Measurements from ENCODE around the gene ANKS1A. TPM values are rescaled to one million over a fixed set of nuclear protein-coding genes. Genes with fewer than 3 reads are reported as not detected.

ANKS1A gene
- total and polyA plus RNA-seq, 2 experiments from 2014 or later: 3.2 to 4.4 TPM

- TF ChIP-seq EZH2phosphoT487 (IDR thresholded peaks at IDR 0.05; ENCODE audit: insufficient read depth, low read depth) (no peak), EZH2 (IDR thresholded peaks at IDR 0.05; ENCODE audit: insufficient read depth, poor library complexity, severe bottlenecking) (no peak)
- WGBS, 2 experiments (ENCODE audit: low coverage in 1 of 2, low lambda C conversion rate in 2 of 2, missing lambda C conversion rate in 2 of 2): 95 to 96% methylated on average over 8 of the region's 8 CpGs
- Histone ChIP-seq H3K79me2 (ENCODE audit: insufficient read depth) (no peaks in the 10 kb centered on the region), H3K27ac (no peak overlapping the region), H4K20me1 (ENCODE audit: insufficient read depth) (no peaks in the 10 kb centered on the region), H3K4me1 (ENCODE audit: insufficient read depth) (peaks cover 13% of the 10 kb centered on the region), H3K36me3 (ENCODE audit: low read depth) (no peaks in the 10 kb centered on the region), H3K4me2 (ENCODE audit: unreplicated experiment) (no peak overlapping the region), H2AFZ (no peak overlapping the region), H3K9me3 (ENCODE audit: low read depth) (no peaks in the 10 kb centered on the region), H3K9me2 (ENCODE audit: insufficient read depth) (no peaks in the 10 kb centered on the region), H3K4me3 (no peak overlapping the region), H3K27me3 (replicated peaks; ENCODE audit: insufficient read depth) (no peaks in the 10 kb centered on the region), H3K9ac (no peak overlapping the region), H3F3A (ENCODE audit: insufficient read depth) (no peaks in the 10 kb centered on the region)
- peak; percentile 32 for DNase-seq
- in situ Hi-C loops (cut with MboI): no loop called here
These were observed 165.2 kb downstream of the ANKS1A start for GRCh38 chr6:35054106-35054742.

DNA sequence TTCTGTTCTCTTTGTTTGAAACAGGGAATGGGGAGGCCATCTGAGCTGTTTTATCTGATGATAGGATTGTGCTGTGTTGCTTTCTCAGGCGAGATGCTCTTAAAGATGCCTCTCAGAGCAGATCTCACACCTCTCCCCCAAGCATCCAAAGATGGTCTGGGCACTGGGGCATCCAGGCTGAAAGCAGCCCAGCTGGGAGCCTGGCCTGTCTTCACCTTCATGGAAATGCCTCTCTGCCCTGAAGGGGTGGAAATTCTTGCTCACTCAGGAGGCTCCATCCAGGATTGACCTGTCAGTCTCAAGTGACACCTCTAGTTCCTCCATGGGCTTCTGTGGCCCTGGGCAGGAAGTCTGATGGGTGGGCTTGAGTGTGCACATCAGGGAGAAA, 165.7 kb downstream of the ANKS1A start:
- Histone ChIP-seq H3K9me2 (ENCODE audit: insufficient read depth) (no peaks in the 10 kb centered on the region), H3K9ac (no peak overlapping the region), H3K79me2 (ENCODE audit: insufficient read depth) (no peaks in the 10 kb centered on the region), H3K9me3 (ENCODE audit: low read depth) (no peaks in the 10 kb centered on the region), H4K20me1 (ENCODE audit: insufficient read depth) (no peaks in the 10 kb centered on the region), H3K4me2 (ENCODE audit: unreplicated experiment) (no peak overlapping the region), H3K27me3 (replicated peaks; ENCODE audit: insufficient read depth) (no peaks in the 10 kb centered on the region), H3K36me3 (ENCODE audit: low read depth) (no peaks in the 10 kb centered on the region), H3K4me1 (ENCODE audit: insufficient read depth) (peaks cover 8% of the 10 kb centered on the region), H3K4me3 (no peak overlapping the region), H3F3A (ENCODE audit: insufficient read depth) (no peaks in the 10 kb centered on the region), H3K27ac (no peak overlapping the region), H2AFZ (no peak overlapping the region)
- in situ Hi-C loops (cut with MboI): no loop called here
- DNase-seq: no peak
- 93 to 95% methylated on average over 1 of the region's 1 CpG for WGBS, 2 experiments (ENCODE audit: low coverage in 1 of 2, low lambda C conversion rate in 2 of 2, missing lambda C conversion rate in 2 of 2)
- TF ChIP-seq EZH2 (IDR thresholded peaks at IDR 0.05; ENCODE audit: insufficient read depth, poor library complexity, severe bottlenecking) (no peak), EZH2phosphoT487 (IDR thresholded peaks at IDR 0.05; ENCODE audit: insufficient read depth, low read depth) (no peak)

- Histone ChIP-seq H3K9me3 (ENCODE audit: low read depth) (no peaks in the 10 kb centered on the region), H2AFZ (no peak overlapping the region), H3K27me3 (replicated peaks; ENCODE audit: insufficient read depth) (no peaks in the 10 kb centered on the region), H3K4me3 (no peak overlapping the region), H3K36me3 (ENCODE audit: low read depth) (no peaks in the 10 kb centered on the region), H3K9ac (no peak overlapping the region), H3K4me1 (ENCODE audit: insufficient read depth) (no peaks in the 10 kb centered on the region), H3K4me2 (ENCODE audit: unreplicated experiment) (no peak overlapping the region), H3K9me2 (ENCODE audit: insufficient read depth) (no peaks in the 10 kb centered on the region), H3F3A (ENCODE audit: insufficient read depth) (no peaks in the 10 kb centered on the region), H4K20me1 (ENCODE audit: insufficient read depth) (no peaks in the 10 kb centered on the region), H3K27ac (no peak overlapping the region), H3K79me2 (ENCODE audit: insufficient read depth) (no peaks in the 10 kb centered on the region)
- no peak for TF ChIP-seq EZH2 (IDR thresholded peaks at IDR 0.05; ENCODE audit: insufficient read depth, poor library complexity, severe bottlenecking)
- TF ChIP-seq EZH2phosphoT487 (IDR thresholded peaks at IDR 0.05; ENCODE audit: insufficient read depth, low read depth): no peak
- peak; percentile 23 for DNase-seq
- in situ Hi-C loops (cut with MboI): no loop called here
- 39 to 48% methylated on average over 4 of the region's 4 CpGs for WGBS, 2 experiments (ENCODE audit: low coverage in 1 of 2, low lambda C conversion rate in 2 of 2, missing lambda C conversion rate in 2 of 2)
These were observed 166.8 kb downstream of the ANKS1A start for GRCh38 chr6:35055891-35056290.

GRCh38 chr6:35056952-35057351, 167.9 kb downstream of the ANKS1A start:
- Histone ChIP-seq H4K20me1 (ENCODE audit: insufficient read depth) (no peaks in the 10 kb centered on the region), H3K9me3 (ENCODE audit: low read depth) (no peaks in the 10 kb centered on the region), H3F3A (ENCODE audit: insufficient read depth) (no peaks in the 10 kb centered on the region), H3K4me1 (ENCODE audit: insufficient read depth) (0 out of 2 replicates have a peak, but pooled peaks cover 4% of the 10 kb centered on the region), H3K4me3 (no peak overlapping the region), H3K27me3 (replicated peaks; ENCODE audit: insufficient read depth) (no peaks in the 10 kb centered on the region), H3K79me2 (ENCODE audit: insufficient read depth) (no peaks in the 10 kb centered on the region), H3K9me2 (ENCODE audit: insufficient read depth) (no peaks in the 10 kb centered on the region), H3K9ac (no peak overlapping the region), H3K27ac (no peak overlapping the region), H2AFZ (no peak overlapping the region), H3K36me3 (ENCODE audit: low read depth) (no peaks in the 10 kb centered on the region), H3K4me2 (ENCODE audit: unreplicated experiment) (no peak overlapping the region)
- WGBS, 2 experiments (ENCODE audit: low coverage in 1 of 2, low lambda C conversion rate in 2 of 2, missing lambda C conversion rate in 2 of 2): 97 to 98% methylated on average over 8 of the region's 8 CpGs
- TF ChIP-seq EZH2phosphoT487 (IDR thresholded peaks at IDR 0.05; ENCODE audit: insufficient read depth, low read depth) (no peak), EZH2 (IDR thresholded peaks at IDR 0.05; ENCODE audit: insufficient read depth, poor library complexity, severe bottlenecking) (no peak)
- DNase-seq: no peak
- in situ Hi-C loops (cut with MboI): no loop called here
